Activated T-helper 17 cell treated with anti-CD3 and anti-CD28 coated beads, Interleukin-2, amount 50 U/mL, for 72 hours (primary cell): Measurements from ENCODE around the gene RCSD1. TPM values are rescaled to one million over a fixed set of nuclear protein-coding genes. Genes with fewer than 3 reads are reported as not detected.

ENCODE experiments used
- ATAC-seq: fragments of 150-1000 bp; cut with Tn5 transposase; replicated peaks from 2 replicates; pipeline ENCODE4 v1.10.0; 2021; ENCODE audit warnings: mild to moderate bottlenecking, moderate library complexity
- H3K27ac Mint-ChIP-seq: one replicate; pipeline ENCODE4 v1.8.0; 2022; ENCODE audit warnings: mixed read lengths
- H3K27me3 Mint-ChIP-seq: one replicate; pipeline ENCODE4 v1.8.0; 2022; ENCODE audit warnings: mixed read lengths
- H3K36me3 Mint-ChIP-seq: one replicate; pipeline ENCODE4 v1.8.0; 2022; ENCODE audit warnings: low read depth, mild to moderate bottlenecking, mixed read lengths
- H3K4me1 Mint-ChIP-seq: one replicate; pipeline ENCODE4 v1.8.0; 2022; ENCODE audit warnings: mixed read lengths
- H3K4me3 Mint-ChIP-seq: one replicate; pipeline ENCODE4 v1.8.0; 2022; ENCODE audit warnings: mild to moderate bottlenecking, mixed read lengths
- H3K9me3 Mint-ChIP-seq: one replicate; pipeline ENCODE4 v1.8.0; 2022; ENCODE audit warnings: mixed read lengths
- total RNA-seq, 2 donors: library from RNA; stranded (reverse); gene quantifications; one replicate each; pipeline ENCODE4 v1.2.3, GENCODE V29; 2022

RCSD1 gene
- total RNA-seq, 2 donors from 2014 or later: 69.0 to 75.5 TPM

GRCh38 chr1:167643441-167643840, 13.4 kb downstream of the RCSD1 start:
- peaks cover 74% of the 10 kb centered on the region for H3K36me3 Mint-ChIP-seq
- ATAC-seq: peak; percentile 44
- H3K4me1 Mint-ChIP-seq: peaks cover 59% of the 10 kb centered on the region
- no peaks in the 10 kb centered on the region for H3K27me3 Mint-ChIP-seq
- no peaks in the 10 kb centered on the region for H3K9me3 Mint-ChIP-seq
- H3K4me3 Mint-ChIP-seq: peak overlapping the region; percentile 98
- H3K27ac Mint-ChIP-seq: peak overlapping the region; percentile 81

- Mint-ChIP-seq H3K36me3 (peaks cover 74% of the 10 kb centered on the region), H3K27me3 (no peaks in the 10 kb centered on the region), H3K27ac (peak overlapping the region; percentile 47), H3K9me3 (no peaks in the 10 kb centered on the region), H3K4me3 (no peak overlapping the region), H3K4me1 (peaks cover 65% of the 10 kb centered on the region)
- ATAC-seq: no peak
Measured at GRCh38 chr1:167644551-167644950, 14.5 kb downstream of the RCSD1 start.

DNA sequence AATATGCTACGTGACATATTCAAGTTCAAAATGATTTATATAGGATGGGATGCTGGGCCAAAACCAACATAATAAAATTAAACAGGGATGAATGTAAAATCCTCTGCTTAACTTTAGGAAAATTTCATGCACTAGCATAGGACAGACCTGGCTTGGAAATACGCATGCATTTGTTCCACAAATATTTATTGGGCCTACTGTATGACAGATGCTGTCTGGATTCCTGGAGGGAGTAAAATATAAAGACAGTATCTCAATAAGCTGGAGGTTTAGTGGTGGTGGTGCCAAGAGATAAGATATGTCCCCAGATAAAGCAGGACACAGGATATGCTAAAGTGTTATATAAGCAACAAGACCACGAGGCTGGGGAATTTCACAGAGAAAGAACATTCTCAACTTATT, 15.1 kb downstream of the RCSD1 start:
- ATAC-seq: no peak
- H3K4me3 Mint-ChIP-seq: no peak overlapping the region
- peaks cover 69% of the 10 kb centered on the region for H3K4me1 Mint-ChIP-seq
- no peaks in the 10 kb centered on the region for H3K27me3 Mint-ChIP-seq
- no peaks in the 10 kb centered on the region for H3K9me3 Mint-ChIP-seq
- peaks cover 68% of the 10 kb centered on the region for H3K36me3 Mint-ChIP-seq
- peak overlapping the region; percentile 47 for H3K27ac Mint-ChIP-seq

DNA sequence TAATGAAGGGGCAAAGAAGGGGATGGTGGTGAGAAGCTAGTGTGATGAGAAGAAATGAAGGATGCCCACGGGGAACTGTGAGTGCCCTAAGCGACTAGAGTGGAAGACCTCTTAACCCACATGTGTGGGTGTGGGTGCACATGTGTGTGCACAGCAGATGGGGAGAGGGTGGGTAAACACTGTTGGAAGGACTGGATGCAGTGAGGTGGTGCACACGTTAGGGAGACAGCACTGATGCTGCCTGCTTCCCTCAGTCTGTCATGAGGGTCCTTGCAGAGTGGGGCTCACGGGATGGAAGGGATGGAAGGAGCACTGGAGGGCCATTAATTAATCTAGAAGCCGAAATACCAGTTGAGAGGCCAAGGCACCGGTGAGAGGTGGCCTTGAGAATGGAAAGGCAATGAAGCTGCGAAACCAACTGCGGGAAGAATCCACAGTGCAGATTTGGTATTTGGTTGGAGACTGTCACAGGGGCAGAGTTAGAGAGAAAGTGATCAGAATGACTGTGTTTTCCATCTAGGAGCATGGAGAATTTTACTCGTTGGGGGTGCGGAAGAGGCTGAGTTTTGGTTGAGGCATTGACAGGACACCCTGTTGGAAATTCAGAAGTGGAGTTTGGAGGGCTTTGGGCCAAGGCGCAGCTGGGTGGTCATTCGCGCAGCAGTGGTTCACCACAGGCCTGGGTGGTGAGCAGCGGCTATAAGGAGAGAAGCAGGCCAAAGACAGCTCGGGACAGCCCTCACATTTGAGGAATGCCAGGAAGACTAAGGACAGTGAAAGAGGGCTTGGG, 15.8 kb downstream of the RCSD1 start:
- Mint-ChIP-seq H3K4me1 (peaks cover 69% of the 10 kb centered on the region), H3K36me3 (peaks cover 62% of the 10 kb centered on the region), H3K9me3 (no peaks in the 10 kb centered on the region), H3K27me3 (no peaks in the 10 kb centered on the region), H3K4me3 (no peak overlapping the region), H3K27ac (peak overlapping the region; percentile 47)
- ATAC-seq: no peak

GRCh38 chr1:167648252-167648849, 18.3 kb downstream of the RCSD1 start:
- Mint-ChIP-seq H3K9me3 (no peaks in the 10 kb centered on the region), H3K27ac (peak overlapping the region; percentile 71), H3K36me3 (peaks cover 47% of the 10 kb centered on the region), H3K4me3 (peak overlapping the region; percentile 54), H3K27me3 (no peaks in the 10 kb centered on the region), H3K4me1 (peaks cover 56% of the 10 kb centered on the region)
- ATAC-seq: no peak

DNA sequence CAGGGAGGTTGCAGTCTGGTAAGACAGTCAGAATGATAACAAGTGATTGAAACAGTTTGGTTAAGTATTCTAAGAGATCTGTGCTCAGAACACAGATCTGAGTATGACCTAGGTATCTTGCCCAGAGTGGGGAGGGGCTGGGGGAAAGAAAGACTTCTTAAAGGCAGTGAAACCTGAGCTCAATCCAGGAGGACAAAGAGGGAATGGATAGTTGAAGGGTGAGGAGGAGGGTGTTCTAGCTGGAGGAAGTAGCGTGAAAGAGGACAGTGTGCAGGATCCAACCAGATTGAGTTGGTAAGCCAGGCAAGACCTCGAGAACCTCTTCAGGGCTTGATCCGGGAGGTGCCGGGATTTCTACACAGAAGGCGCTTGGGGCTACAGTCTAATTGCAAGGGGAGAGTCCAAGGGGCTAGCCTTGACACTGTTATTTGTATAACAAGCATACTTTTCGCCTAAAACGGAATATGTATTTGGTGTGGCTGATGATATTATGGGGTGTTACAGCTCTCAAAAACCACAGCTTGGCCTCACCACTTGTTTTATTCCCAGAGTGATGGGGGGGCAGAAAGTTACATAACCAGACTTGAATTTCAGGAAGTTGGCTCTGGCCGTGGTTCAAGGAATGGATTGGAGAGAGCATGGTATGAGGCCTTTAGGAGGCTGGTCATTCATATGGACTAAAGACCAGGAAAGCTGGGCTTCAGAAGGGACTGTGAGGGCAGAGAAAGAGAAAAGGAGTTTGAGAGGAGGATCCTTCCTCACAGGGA, 19.1 kb downstream of the RCSD1 start:
- Mint-ChIP-seq H3K36me3 (peaks cover 47% of the 10 kb centered on the region), H3K27me3 (no peaks in the 10 kb centered on the region), H3K9me3 (no peaks in the 10 kb centered on the region), H3K4me1 (peaks cover 58% of the 10 kb centered on the region), H3K27ac (peak overlapping the region; percentile 71), H3K4me3 (peak overlapping the region; percentile 54)
- peak; percentile 17 for ATAC-seq

DNA sequence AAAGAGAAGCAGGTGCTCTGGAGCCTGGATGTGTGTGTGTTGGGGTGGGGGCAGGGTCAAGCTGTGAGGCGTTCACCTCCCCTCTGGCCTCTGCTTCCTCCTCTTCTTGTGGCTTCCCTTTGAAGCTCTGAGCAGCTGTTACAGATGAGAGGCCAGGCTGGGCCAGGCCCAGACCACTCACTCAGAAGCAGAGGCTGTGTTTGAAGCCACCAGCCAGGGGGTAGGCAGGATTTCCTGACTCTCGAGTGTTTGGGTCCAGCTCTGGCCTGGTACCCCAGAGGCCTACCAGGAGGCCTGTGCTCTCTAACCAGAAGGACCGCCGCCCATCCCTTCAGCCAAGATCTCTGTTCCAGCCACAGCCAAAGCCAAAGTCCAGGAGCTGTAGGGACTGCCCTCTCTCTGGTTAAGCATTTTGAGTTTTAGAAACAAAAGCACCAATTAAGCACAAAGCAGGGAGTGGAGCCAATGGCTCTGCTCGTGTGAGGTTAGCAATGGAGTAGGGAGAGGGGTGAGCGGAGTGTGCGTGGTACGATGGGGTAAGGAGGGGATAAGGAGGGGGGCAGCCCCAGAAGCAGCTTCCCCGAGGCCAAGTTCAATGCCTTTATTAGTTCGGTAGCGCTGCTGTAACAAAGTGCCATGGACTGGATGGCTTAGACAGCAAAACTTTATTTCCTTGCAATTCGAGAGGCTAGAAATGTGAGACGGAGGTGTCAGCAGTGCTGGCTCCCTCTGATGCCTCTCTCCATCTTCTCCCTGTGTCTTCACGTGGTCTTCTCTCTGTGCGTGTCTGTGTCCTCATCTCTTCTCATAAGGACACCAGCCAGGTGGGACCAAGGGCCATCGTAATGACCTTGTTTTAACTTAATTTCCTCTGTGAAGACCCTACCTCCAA, 20.5 kb downstream of the RCSD1 start:
- H3K9me3 Mint-ChIP-seq: no peaks in the 10 kb centered on the region
- H3K4me1 Mint-ChIP-seq: peaks cover 54% of the 10 kb centered on the region
- H3K27ac Mint-ChIP-seq: peak overlapping the region; percentile 71
- peaks cover 51% of the 10 kb centered on the region for H3K36me3 Mint-ChIP-seq
- no peaks in the 10 kb centered on the region for H3K27me3 Mint-ChIP-seq
- H3K4me3 Mint-ChIP-seq: peak overlapping the region; percentile 54
- ATAC-seq: peak; percentile 46

DNA sequence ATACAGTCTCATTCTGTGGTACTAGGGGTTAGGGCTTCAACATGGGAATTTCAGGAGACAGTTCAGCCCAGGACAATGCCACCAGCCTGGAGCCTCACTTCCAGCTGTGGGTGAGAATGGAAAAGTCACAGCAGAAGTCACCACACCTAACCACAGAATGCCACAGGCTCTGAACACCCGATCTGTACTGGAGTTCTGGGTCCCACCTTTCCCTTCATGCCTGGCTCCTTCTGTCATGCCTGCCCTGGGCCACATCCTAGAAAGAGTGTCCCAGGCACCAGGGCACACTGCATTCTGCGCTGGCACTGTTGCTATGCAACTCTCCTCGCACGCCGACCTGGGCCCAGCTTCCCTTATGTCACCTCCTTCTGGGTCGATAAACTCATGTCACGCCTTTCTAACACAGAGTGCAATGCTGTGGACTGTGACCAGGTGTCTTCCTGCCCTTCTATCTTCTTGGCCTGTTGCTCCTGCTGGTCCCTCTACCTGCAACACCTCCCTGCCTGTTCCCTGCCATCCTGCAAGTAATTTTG, 21.2 kb downstream of the RCSD1 start:
- Mint-ChIP-seq H3K4me3 (peak overlapping the region; percentile 54), H3K9me3 (no peaks in the 10 kb centered on the region), H3K27ac (peak overlapping the region; percentile 71), H3K27me3 (no peaks in the 10 kb centered on the region), H3K4me1 (peaks cover 50% of the 10 kb centered on the region), H3K36me3 (peaks cover 49% of the 10 kb centered on the region)
- peak; percentile 47 for ATAC-seq

DNA sequence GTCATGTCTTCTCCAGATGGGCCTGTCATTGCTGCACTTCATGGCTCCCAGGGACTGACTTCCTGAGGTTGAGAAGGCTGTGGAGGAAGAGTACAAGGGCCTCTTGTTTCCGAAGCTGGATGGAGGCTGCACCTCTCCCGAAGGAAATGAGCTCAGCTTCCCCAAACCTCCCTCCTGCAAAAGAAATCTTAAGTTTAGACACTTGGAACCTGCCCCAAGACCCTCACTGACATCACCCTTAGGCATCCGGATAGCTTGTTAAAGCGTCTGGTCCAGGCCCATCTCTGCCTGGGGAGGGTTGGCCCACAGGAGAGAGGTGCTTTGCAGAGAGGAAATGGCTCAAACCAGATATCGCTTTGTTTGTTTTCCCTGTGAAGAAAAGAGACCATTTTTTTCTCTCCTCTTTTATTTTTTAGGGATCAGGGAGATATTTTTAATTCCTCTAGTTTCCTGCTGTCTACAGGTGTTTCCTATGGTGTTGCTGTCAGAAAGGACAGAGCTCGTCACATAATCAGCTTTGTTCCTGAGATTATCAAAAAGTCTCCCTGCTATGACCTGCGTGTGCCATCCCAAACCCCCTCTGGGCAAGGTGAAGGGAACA, 25.0 kb downstream of the RCSD1 start:
- no peaks in the 10 kb centered on the region for H3K9me3 Mint-ChIP-seq
- H3K4me3 Mint-ChIP-seq: peak overlapping the region; percentile 5
- no peak for ATAC-seq
- H3K36me3 Mint-ChIP-seq: peaks cover 57% of the 10 kb centered on the region
- no peaks in the 10 kb centered on the region for H3K27me3 Mint-ChIP-seq
- peaks cover 48% of the 10 kb centered on the region for H3K4me1 Mint-ChIP-seq
- H3K27ac Mint-ChIP-seq: peak overlapping the region; percentile 37

GRCh38 chr1:167656657-167657056, 26.6 kb downstream of the RCSD1 start:
- Mint-ChIP-seq H3K27ac (peak overlapping the region; percentile 23), H3K27me3 (no peaks in the 10 kb centered on the region), H3K4me3 (no peak overlapping the region), H3K9me3 (no peaks in the 10 kb centered on the region), H3K4me1 (peaks cover 46% of the 10 kb centered on the region), H3K36me3 (peaks cover 73% of the 10 kb centered on the region)
- no peak for ATAC-seq

DNA sequence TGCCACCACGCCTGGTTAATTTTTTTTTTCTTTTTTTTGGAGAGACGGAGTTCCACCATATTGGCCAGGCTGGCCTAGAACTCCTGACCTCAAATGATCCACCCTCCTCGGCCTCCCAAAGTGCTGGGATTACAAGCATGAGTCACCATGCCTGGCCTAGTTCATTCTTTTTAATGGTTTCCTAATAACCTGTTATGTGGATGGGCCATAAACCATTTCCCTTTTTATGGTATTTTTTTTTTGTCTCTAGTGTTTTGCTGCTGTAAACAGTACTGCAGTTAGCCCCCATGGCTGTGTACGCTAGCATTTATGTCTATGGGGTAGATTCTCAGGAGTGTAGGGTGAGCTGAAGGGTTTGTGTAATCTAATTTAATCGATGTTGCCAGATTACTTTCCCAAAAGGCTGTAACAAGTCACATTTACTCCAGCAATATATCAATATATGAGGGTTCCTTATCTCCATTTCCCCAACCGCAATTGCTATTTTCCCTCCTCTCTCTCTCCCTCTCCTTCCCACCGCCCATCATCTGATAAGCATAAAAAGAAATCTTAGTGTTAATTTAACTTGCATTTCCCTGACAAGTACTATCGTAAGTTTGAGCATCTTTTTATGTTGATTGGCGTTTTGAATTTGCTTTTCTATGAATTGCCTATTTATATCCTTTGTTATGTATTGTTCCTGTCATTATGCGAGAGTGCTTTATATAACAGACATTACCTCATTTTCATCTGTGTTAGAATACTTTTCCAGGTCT, 28.7 kb downstream of the RCSD1 start:
- Mint-ChIP-seq H3K27me3 (no peaks in the 10 kb centered on the region), H3K27ac (peak overlapping the region; percentile 77), H3K9me3 (no peaks in the 10 kb centered on the region), H3K4me1 (peaks cover 49% of the 10 kb centered on the region), H3K36me3 (peaks cover 77% of the 10 kb centered on the region), H3K4me3 (no peak overlapping the region)
- ATAC-seq: no peak

GRCh38 chr1:167659450-167659849, 29.4 kb downstream of the RCSD1 start:
- H3K9me3 Mint-ChIP-seq: no peaks in the 10 kb centered on the region
- H3K27ac Mint-ChIP-seq: peak overlapping the region; percentile 77
- peak overlapping the region; percentile 25 for H3K4me3 Mint-ChIP-seq
- ATAC-seq: no peak
- peaks cover 75% of the 10 kb centered on the region for H3K36me3 Mint-ChIP-seq
- no peaks in the 10 kb centered on the region for H3K27me3 Mint-ChIP-seq
- H3K4me1 Mint-ChIP-seq: peaks cover 42% of the 10 kb centered on the region

GRCh38 chr1:167659881-167660280, 29.8 kb downstream of the RCSD1 start:
- peak overlapping the region; percentile 25 for H3K4me3 Mint-ChIP-seq
- peaks cover 39% of the 10 kb centered on the region for H3K4me1 Mint-ChIP-seq
- peaks cover 76% of the 10 kb centered on the region for H3K36me3 Mint-ChIP-seq
- no peaks in the 10 kb centered on the region for H3K27me3 Mint-ChIP-seq
- H3K9me3 Mint-ChIP-seq: no peaks in the 10 kb centered on the region
- no peak for ATAC-seq
- peak overlapping the region; percentile 77 for H3K27ac Mint-ChIP-seq
